Ramos (cell line): Measurements from ENCODE around the gene IDH2.

Experiments
- in situ Hi-C: fragments of 300-500 bp; cut with MboI; formaldehyde crosslinking; loops from one replicate; pipeline ENCODE4 v1.14.3; 2022; ENCODE audit warnings: low sequenced_read_pairs; ENCODE audit not compliant: unreplicated experiment

The IDH2 gene

GRCh38 chr15:90087454-90088154 is 14.7 kb downstream of the IDH2 start:
- in situ Hi-C loops: loop anchor here (5.0 kb wide), 1 partner anchor 330 kb away; no protein-coding TSS in a partner anchor

- in situ Hi-C loops: loop anchor here (5.0 kb wide), 1 partner anchor 330 kb away; no protein-coding TSS in a partner anchor
Measured at GRCh38 chr15:90086868-90087268, 15.4 kb downstream of the IDH2 start.

DNA sequence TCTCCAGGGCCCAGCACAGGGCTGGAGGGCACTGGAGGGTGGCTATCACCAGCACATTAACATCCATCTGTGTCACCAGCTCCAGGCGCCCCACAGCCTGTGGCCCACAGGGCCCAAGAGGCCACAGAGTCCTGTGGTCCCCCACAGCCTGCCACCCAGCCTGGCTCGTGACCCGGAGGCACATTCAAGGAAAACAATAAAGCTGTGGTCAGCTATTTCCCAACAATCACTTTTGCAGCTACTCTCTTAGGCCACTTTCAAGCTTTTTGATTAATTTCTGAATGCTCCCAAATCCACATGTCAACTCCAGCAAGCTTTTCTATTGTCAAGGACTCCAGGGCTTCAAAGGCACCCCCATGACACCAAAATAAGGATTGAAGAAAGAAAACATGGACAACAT is 16.7 kb downstream of the IDH2 start:
- in situ Hi-C loops: loop anchor here (5.0 kb wide), 1 partner anchor 328 kb away; no protein-coding TSS in a partner anchor

DNA sequence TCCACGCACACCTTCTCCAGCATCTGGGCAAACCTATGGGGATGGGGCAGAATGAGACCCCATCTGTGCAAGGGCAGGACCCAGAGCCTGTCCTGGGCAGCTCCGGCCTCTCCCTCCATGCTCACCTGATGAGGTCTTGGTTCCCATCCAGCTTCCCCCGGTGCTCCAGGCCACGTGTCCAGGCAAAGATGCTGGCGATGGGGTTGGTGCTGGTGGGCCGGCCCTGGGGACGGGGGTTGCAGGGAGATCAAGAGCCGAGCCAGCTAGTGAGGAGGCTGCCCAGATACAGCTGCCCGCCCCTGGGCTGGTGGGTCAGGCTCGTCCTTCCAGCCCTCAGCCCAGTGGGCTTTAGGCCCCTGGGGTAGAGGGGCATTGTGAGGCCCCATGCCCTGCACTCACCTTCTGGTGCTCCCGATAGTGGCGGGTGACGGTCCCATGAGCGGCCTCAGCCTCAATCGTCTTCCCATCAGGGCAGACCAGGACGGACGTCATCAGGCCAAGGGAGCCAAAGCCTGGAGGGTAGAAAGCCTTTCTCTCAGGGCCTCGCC is 17.3 kb downstream of the IDH2 start:
- in situ Hi-C loops: loop anchor here (5.0 kb wide), 1 partner anchor 328 kb away; no protein-coding TSS in a partner anchor

GRCh38 chr15:90083954-90084607 is 18.2 kb downstream of the IDH2 start:
- in situ Hi-C loops: no loop called here

DNA sequence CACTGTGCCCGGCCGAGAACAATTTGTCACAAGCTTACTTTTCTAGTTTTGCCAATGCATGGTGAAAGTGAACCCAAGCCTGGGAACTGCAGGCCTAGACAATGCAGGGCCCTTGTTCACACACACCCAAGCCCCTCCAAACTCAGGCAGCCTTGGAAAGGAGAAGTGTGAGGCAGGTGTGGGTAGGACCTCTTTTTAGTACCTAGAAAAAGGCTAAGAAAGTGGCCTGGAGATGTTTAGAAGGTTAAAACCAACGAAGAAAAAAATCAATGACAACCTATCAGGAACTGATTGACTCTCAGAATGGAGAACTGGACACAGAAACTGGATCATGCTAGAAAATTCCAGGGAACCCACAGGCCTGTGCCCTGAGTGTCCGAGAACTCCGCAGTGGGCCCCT is 18.8 kb downstream of the IDH2 start:
- in situ Hi-C loops: no loop called here

GRCh38 chr15:90082140-90082715 is 20.0 kb downstream of the IDH2 start:
- in situ Hi-C loops: no loop called here

DNA sequence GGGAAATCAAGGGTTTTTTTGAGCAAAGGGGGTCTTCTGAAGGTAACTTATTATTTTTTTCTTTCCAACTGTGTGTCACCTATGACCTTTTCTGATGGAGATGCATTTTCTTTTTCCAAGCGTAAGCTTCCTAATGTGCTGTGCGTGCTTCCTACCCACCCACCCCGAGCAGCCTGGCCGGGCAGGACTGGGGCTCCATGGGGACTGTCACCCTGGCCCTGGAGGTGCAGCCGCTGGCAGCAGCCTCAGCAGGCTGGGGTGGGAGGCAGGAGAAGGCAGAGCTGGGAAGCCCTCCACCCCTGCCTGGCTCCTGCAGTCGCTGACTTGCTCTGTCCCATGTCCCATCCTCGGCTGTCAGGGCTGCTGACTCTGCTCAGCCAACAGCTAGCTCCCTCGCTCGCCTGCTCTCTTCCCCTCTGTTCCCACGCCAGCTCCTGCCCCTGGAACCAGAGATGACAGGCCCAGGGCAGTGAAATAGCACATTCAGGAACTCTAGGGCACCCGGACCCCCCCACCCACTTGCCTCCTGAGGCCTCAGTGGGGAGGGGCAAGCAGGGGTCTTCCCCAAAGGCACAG is 21.4 kb downstream of the IDH2 start:
- in situ Hi-C loops: no loop called here

DNA sequence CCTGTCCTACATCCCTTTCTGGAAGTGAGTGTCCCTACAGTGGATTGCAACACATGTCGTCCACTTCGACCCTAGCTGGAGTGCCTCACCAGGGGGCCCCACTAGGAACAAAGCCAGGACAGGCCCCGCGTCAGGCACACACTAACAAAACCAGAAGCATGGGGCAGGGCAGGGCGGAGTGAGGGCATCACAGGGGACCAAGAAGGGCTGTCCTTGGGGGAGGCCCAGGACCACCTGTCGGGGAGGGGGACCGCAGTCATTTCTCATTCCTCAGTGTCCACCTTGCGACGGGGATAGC is 21.9 kb downstream of the IDH2 start:
- in situ Hi-C loops: no loop called here

- in situ Hi-C loops: no loop called here
Measured at GRCh38 chr15:90079619-90080457, 22.4 kb downstream of the IDH2 start.

DNA sequence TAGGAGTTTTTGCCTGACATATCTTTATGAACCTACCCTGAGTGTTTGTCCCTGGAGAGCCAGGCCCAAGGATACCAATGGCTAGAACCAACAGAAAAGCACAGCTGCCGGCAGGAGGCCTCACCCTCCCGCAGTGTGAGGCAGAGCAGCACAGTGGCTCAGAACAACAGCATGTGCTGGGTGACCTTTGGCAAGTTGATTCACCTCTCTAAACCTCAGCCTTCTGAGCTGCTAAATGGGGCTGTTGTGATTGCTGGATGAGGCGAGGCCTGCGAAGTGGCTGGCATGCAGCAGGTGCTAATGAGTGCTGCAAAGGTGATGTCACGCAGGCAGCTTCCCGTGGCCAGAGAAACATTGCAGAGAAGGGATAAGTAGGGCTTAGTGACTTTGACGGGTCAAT is 23.3 kb downstream of the IDH2 start:
- in situ Hi-C loops: no loop called here

DNA sequence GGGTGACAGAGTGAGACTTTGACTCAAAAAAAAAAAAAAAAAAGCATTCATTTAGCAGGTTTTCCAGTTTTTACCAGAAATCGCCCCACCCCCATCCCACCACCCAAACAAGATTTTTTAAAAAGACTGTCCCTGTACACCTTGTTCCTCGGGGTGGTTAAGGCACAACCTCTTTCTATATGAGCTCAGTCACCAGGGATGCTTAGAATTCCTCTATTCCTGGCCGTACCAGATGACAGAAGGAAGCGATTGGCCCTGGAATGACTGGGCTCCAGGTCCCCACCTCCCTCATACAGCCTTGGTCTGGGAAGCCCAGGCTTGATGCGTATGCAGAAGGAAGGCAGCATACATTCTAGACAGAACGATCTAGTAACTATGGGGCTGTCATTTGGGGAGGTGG is 25.6 kb downstream of the IDH2 start:
- in situ Hi-C loops: no loop called here

- in situ Hi-C loops: no loop called here
Measured at GRCh38 chr15:90075420-90076289, 26.6 kb downstream of the IDH2 start.

DNA sequence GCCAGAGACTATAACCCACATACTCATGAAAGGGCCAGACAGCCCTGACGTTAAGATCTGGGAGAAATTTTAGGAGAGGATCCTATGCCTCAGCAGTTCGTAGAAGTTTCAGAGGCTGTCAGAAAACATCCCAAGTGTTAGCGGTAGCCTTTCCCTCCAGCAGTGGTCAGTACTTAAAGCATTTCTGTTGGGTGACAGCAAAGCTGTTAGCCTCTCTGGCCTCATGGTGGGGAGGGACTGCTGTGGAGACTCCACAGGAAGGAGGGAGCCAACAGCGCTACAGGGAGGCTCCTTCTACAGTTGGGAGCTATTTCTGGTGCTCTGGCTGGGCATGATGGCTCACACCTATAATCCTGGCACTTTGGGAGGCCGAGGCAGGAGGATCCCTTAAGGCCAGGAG is 27.4 kb downstream of the IDH2 start:
- in situ Hi-C loops: loop anchor here (5.0 kb wide), 2 partner anchors 83 to 173 kb away; no protein-coding TSS in a partner anchor

DNA sequence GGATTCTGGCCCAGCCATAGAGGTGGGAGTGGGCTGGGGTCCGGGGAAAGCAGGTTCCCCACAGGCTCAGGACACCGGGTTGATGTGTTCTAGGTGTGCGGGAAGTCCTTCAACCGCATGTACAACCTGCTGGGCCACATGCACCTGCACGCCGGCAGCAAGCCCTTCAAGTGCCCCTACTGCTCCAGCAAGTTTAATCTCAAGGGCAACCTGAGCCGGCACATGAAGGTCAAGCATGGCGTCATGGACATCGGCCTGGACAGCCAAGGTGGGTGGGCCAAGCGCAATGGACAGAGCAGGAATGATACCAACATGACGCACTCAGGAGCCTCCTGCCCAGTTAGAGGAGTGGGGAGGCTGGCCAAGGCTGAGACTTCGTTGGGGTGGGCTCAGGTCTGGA is 28.2 kb downstream of the IDH2 start:
- in situ Hi-C loops: loop anchor here (5.0 kb wide), 2 partner anchors 82 to 172 kb away; no protein-coding TSS in a partner anchor

- in situ Hi-C loops: loop anchor here (5.0 kb wide), 2 partner anchors 81 to 171 kb away; no protein-coding TSS in a partner anchor
Measured at GRCh38 chr15:90072978-90073640, 29.2 kb downstream of the IDH2 start.

GRCh38 chr15:90071220-90071807 is 31.0 kb downstream of the IDH2 start:
- in situ Hi-C loops: loop anchor here (5.0 kb wide), 2 partner anchors 79 to 169 kb away; no protein-coding TSS in a partner anchor

DNA sequence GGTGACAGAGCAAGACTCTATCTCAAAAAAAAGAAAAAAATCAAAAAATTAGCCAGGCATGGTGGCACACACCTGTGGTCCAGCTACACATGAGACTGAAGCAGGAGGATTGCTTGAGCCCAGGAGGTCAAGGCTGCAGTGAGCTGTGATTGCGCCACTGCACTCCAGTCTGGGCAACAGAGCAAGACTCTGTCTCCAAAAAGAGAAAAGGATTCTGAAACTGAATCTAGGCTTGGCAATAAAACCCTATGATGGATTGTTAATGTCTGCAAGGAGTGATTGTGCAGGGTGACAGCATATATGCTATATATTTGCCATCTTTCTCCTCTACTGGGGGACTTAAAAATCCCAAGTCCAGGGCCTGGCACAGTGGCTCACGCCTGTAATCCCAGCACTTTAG is 31.6 kb downstream of the IDH2 start:
- in situ Hi-C loops: loop anchor here (5.0 kb wide), 2 partner anchors 78 to 168 kb away; no protein-coding TSS in a partner anchor
